Endothelial cell of umbilical vein (primary cell): ENCODE results near the gene CCDC3.

Experiments used
- CTCF ChIP-seq, 2 donors: IDR thresholded peaks; 1 replicate in 1 of 2; 2 replicates in 1 of 2; pipeline ENCODE4 v1.5.1; 2011; ENCODE audit warnings: low read length in 2 of 2, mild to moderate bottlenecking in 2 of 2, moderate library complexity in 2 of 2, control low read depth in 1 of 2, inconsistent platforms in 1 of 2, low read depth in 1 of 2; ENCODE audit not compliant: insufficient read depth in 1 of 2; ENCODE audit errors: extremely low read depth in 1 of 2
- EZH2 ChIP-seq: IDR thresholded peaks from 2 replicates; pipeline ENCODE4 v1.6.1; 2012; ENCODE audit warnings: borderline replicate concordance, low read depth, mild to moderate bottlenecking, moderate library complexity, low read length, inconsistent platforms; ENCODE audit not compliant: severe bottlenecking
- JUN ChIP-seq: IDR thresholded peaks from 2 replicates; pipeline ENCODE4 v1.6.1; 2011; ENCODE audit warnings: borderline replicate concordance, low read depth; ENCODE audit not compliant: insufficient read length, insufficient read depth
- MAX ChIP-seq: IDR thresholded peaks from 2 replicates; pipeline ENCODE4 v1.6.1; 2011; ENCODE audit not compliant: insufficient read depth, insufficient read length
- MYC ChIP-seq: IDR thresholded peaks from one replicate; pipeline ENCODE4 v1.6.1; 2011; ENCODE audit warnings: mild to moderate bottlenecking, low read depth, low read length
- POLR2AphosphoS5 ChIP-seq: IDR thresholded peaks from 2 replicates; pipeline ENCODE4 v1.6.1; 2012; ENCODE audit warnings: low read depth, mild to moderate bottlenecking, control low read depth, low read length, moderate library complexity; ENCODE audit not compliant: insufficient read depth

- TF ChIP-seq CTCF (IDR thresholded peaks at IDR 0.05; ENCODE audit: extremely low read depth in 1 of 2, insufficient read depth in 1 of 2, low read depth in 1 of 2, low read length in 2 of 2) (no peak), EZH2 (no peak), MYC (no peak), MAX (no peak), POLR2AphosphoS5 (no peak), JUN (no peak)
Observed at GRCh38 chr10:12966067-12966466, 35.4 kb downstream of the CCDC3 start.
